ENCODE data around the gene CSF2.

GRCh38 chr5:132024117-132024435 lies 49.5 kb upstream of the CSF2 start:
- TF ChIP-seq EZH2phosphoT487 (IDR thresholded peaks at IDR 0.05; ENCODE audit: low read length) (no peak), CTCF (IDR thresholded peaks at IDR 0.05; ENCODE audit: low read length) (no peak), EZH2 (optimal IDR thresholded peaks at IDR 0.05; ENCODE audit: low read depth, low read length) (no peak)
